ENCODE data around the gene STX16. TPM values are rescaled to one million over a fixed set of nuclear protein-coding genes. Genes with fewer than 3 reads are reported as not detected.

Gene STX16
- total RNA-seq, 2 experiments from 2014 or later, result 108 to 109 TPM

- CTCF ChIA-PET, result interaction anchor here (0.9 kb wide), 1 partner anchor 22 kb away, joined by 3 read pairs; no protein-coding TSS in a partner anchor
- POLR2A ChIA-PET, result interaction anchor here (0.6 kb wide), 1 partner anchor 21 kb away, joined by 3 read pairs; no protein-coding TSS in a partner anchor
- Mint-ChIP-seq H3K9me3 (no peaks in the 10 kb centered on the region), H3K4me1 (ENCODE audit: low read depth) (peaks cover 19% of the 10 kb centered on the region), H3K4me3 (no peak overlapping the region), H3K27me3 (no peaks in the 10 kb centered on the region), H3K36me3 (ENCODE audit: low read depth) (peaks cover 44% of the 10 kb centered on the region), H3K27ac (peak overlapping the region; percentile 34)
- no peak for ATAC-seq
- DNase-seq, result no peak
- TF ChIP-seq CTCF (IDR thresholded peaks at IDR 0.05), result no peak
- intact Hi-C loops (cut with micrococcal nuclease), result no loop called here
Measured at GRCh38 chr20:58669287-58670006, 18.4 kb downstream of the STX16 start.

GRCh38 chr20:58670102-58670501 lies 19.0 kb downstream of the STX16 start:
- no peak for TF ChIP-seq CTCF (IDR thresholded peaks at IDR 0.05)
- H3K27ac Mint-ChIP-seq, result no peak overlapping the region
- H3K27me3 Mint-ChIP-seq, result no peaks in the 10 kb centered on the region
- POLR2A ChIA-PET, result no interaction called here
- no peaks in the 10 kb centered on the region for H3K9me3 Mint-ChIP-seq
- no peak for DNase-seq
- H3K4me3 Mint-ChIP-seq, result no peak overlapping the region
- no peak for ATAC-seq
- CTCF ChIA-PET, result interaction anchor here (0.9 kb wide), 1 partner anchor 23 kb away, joined by 3 read pairs; no protein-coding TSS in a partner anchor
- peaks cover 14% of the 10 kb centered on the region for H3K4me1 Mint-ChIP-seq (ENCODE audit: low read depth)
- peaks cover 50% of the 10 kb centered on the region for H3K36me3 Mint-ChIP-seq (ENCODE audit: low read depth)
- intact Hi-C loops (cut with micrococcal nuclease), result no loop called here

- peaks cover 54% of the 10 kb centered on the region for H3K36me3 Mint-ChIP-seq (ENCODE audit: low read depth)
- DNase-seq, result no peak
- no peak for TF ChIP-seq CTCF (IDR thresholded peaks at IDR 0.05)
- ATAC-seq, result no peak
- H3K27ac Mint-ChIP-seq, result no peak overlapping the region
- no peaks in the 10 kb centered on the region for H3K9me3 Mint-ChIP-seq
- CTCF ChIA-PET, result no interaction called here
- H3K27me3 Mint-ChIP-seq, result no peaks in the 10 kb centered on the region
- peaks cover 8% of the 10 kb centered on the region for H3K4me1 Mint-ChIP-seq (ENCODE audit: low read depth)
- POLR2A ChIA-PET, result no interaction called here
- no peak overlapping the region for H3K4me3 Mint-ChIP-seq
- intact Hi-C loops (cut with micrococcal nuclease), result no loop called here
Measured at GRCh38 chr20:58670659-58671058, 19.6 kb downstream of the STX16 start.

GRCh38 chr20:58673119-58673518 lies 22.0 kb downstream of the STX16 start:
- H3K27me3 Mint-ChIP-seq, result no peaks in the 10 kb centered on the region
- peaks cover 53% of the 10 kb centered on the region for H3K36me3 Mint-ChIP-seq (ENCODE audit: low read depth)
- ATAC-seq, result no peak
- H3K9me3 Mint-ChIP-seq, result no peaks in the 10 kb centered on the region
- no peaks in the 10 kb centered on the region for H3K4me1 Mint-ChIP-seq (ENCODE audit: low read depth)
- no peak for DNase-seq
- no peak for TF ChIP-seq CTCF (IDR thresholded peaks at IDR 0.05)
- no peak overlapping the region for H3K4me3 Mint-ChIP-seq
- intact Hi-C loops (cut with micrococcal nuclease), result no loop called here
- ChIA-PET CTCF (interaction anchor here (0.7 to 1.3 kb wide), 2 partner anchors 9 to 192 kb away, joined by 4 to 5 read pairs; no protein-coding TSS in a partner anchor), POLR2A (interaction anchor here (0.9 kb wide), 1 partner anchor 21 kb away, joined by 4 read pairs; no protein-coding TSS in a partner anchor)
- no peak overlapping the region for H3K27ac Mint-ChIP-seq

- H3K27ac Mint-ChIP-seq, result no peak overlapping the region
- peaks cover 55% of the 10 kb centered on the region for H3K36me3 Mint-ChIP-seq (ENCODE audit: low read depth)
- ChIA-PET POLR2A (no interaction called here), CTCF (no interaction called here)
- ATAC-seq (no peak), DNase-seq (no peak)
- H3K27me3 Mint-ChIP-seq, result no peaks in the 10 kb centered on the region
- H3K4me3 Mint-ChIP-seq, result no peak overlapping the region
- H3K9me3 Mint-ChIP-seq, result no peaks in the 10 kb centered on the region
- intact Hi-C loops (cut with micrococcal nuclease), result no loop called here
- no peak for TF ChIP-seq CTCF (IDR thresholded peaks at IDR 0.05)
- no peaks in the 10 kb centered on the region for H3K4me1 Mint-ChIP-seq (ENCODE audit: low read depth)
Measured at GRCh38 chr20:58675146-58675584, 24.1 kb downstream of the STX16 start.

Data from activated CD8-positive, alpha-beta T cell treated with anti-CD3 and anti-CD28 coated beads for 36 hours (primary cell).